WTC11 (cell line): Measurements from ENCODE around the gene CAMK1G. TPM values are rescaled to one million over a fixed set of nuclear protein-coding genes. Genes with fewer than 3 reads are reported as not detected.

Experiments used
- ATAC-seq: fragments of 200-7000 bp; cut with Tn5 transposase; 2 replicates; pipeline ENCODE4 v1.10.0; 2021; ENCODE audit warnings: mild to moderate bottlenecking, moderate library complexity
- CTCF ChIA-PET: fragments of 300-600 bp; sonication (Branson Sonifier 250); formaldehyde crosslinking; loops from one replicate; lab custom pipeline; 2021; ENCODE audit warnings: antibody characterized with exemption; lab: Charles Lee
- POLR2A ChIA-PET: fragments of 350-600 bp; sonication (Branson Sonifier 250); formaldehyde crosslinking; loops from one replicate; lab custom pipeline; 2021; ENCODE audit warnings: antibody characterized with exemption; lab: Charles Lee
- DNase-seq: peaks from one replicate; pipeline ENCODE4 v3.0.0; 2021; ENCODE audit warnings: low spot score
- H3K27ac Mint-ChIP-seq: 2 replicates; pipeline ENCODE4 v1.8.0; 2021; ENCODE audit warnings: mixed read lengths
- H3K27me3 Mint-ChIP-seq: 2 replicates; pipeline ENCODE4 v1.8.0; 2021; ENCODE audit warnings: low read depth, mild to moderate bottlenecking, moderate library complexity, mixed read lengths
- H3K36me3 Mint-ChIP-seq: 2 replicates; pipeline ENCODE4 v1.8.0; 2021; ENCODE audit warnings: mixed read lengths
- H3K4me1 Mint-ChIP-seq: 2 replicates; pipeline ENCODE4 v1.8.0; 2022; ENCODE audit warnings: mixed read lengths
- H3K4me3 Mint-ChIP-seq: 2 replicates; pipeline ENCODE4 v1.8.0; 2021; ENCODE audit warnings: mild to moderate bottlenecking, moderate library complexity, mixed read lengths
- H3K9me3 Mint-ChIP-seq: 2 replicates; pipeline ENCODE4 v1.8.0; 2021; ENCODE audit warnings: mixed read lengths
- CBFB ChIP-seq: sonication (generic); formaldehyde crosslinking; IDR thresholded peaks from 2 replicates; pipeline ENCODE4 v1.8.1; 2022; ENCODE audit warnings: mild to moderate bottlenecking, low read depth, missing genetic modification reagents
- ETV6 ChIP-seq: sonication (generic); formaldehyde crosslinking; IDR thresholded peaks from 2 replicates; pipeline ENCODE4 v1.8.1; 2022; ENCODE audit warnings: mild to moderate bottlenecking, missing genetic modification reagents
- FOXJ3 ChIP-seq: sonication (generic); formaldehyde crosslinking; IDR thresholded peaks from 2 replicates; pipeline ENCODE4 v1.9.0; 2021; ENCODE audit warnings: missing genetic modification reagents, mild to moderate bottlenecking, borderline replicate concordance
- FOXK1 ChIP-seq: sonication (generic); formaldehyde crosslinking; IDR thresholded peaks from 2 replicates; pipeline ENCODE4 v1.8.0; 2022; ENCODE audit warnings: mild to moderate bottlenecking, moderate library complexity, missing genetic modification reagents
- HMGA2 ChIP-seq: fragments of 250-450 bp; sonication (Bioruptor Pico); IDR thresholded peaks from 2 replicates; pipeline ENCODE4 v1.4.0; 2021; ENCODE audit warnings: mild to moderate bottlenecking, moderate library complexity
- IRF2 ChIP-seq: sonication (generic); formaldehyde crosslinking; IDR thresholded peaks from 2 replicates; pipeline ENCODE4 v1.8.0; 2022; ENCODE audit warnings: low read depth, missing genetic modification reagents, borderline replicate concordance
- NR3C1 ChIP-seq: sonication (generic); formaldehyde crosslinking; conservative IDR thresholded peaks from 2 replicates; pipeline ENCODE4 v1.8.1; 2023; ENCODE audit warnings: low read depth, mild to moderate bottlenecking, missing genetic modification reagents
- OVOL2 ChIP-seq: fragments of 250-450 bp; sonication (Bioruptor Pico); IDR thresholded peaks from 2 replicates; pipeline ENCODE4 v1.9.0; 2021; ENCODE audit warnings: mild to moderate bottlenecking, borderline replicate concordance
- RELA ChIP-seq: sonication (generic); formaldehyde crosslinking; IDR thresholded peaks from 2 replicates; pipeline ENCODE4 v1.8.1; 2022; ENCODE audit warnings: missing genetic modification reagents, mild to moderate bottlenecking, borderline replicate concordance
- TEAD1 ChIP-seq: sonication (generic); formaldehyde crosslinking; IDR thresholded peaks from 2 replicates; pipeline ENCODE4 v1.8.0; 2022; ENCODE audit warnings: mild to moderate bottlenecking, missing genetic modification reagents
- ZBTB21 ChIP-seq: sonication (generic); formaldehyde crosslinking; IDR thresholded peaks from 2 replicates; pipeline ENCODE4 v1.8.1; 2023; ENCODE audit warnings: mild to moderate bottlenecking, missing genetic modification reagents, borderline replicate concordance
- ZNF281 ChIP-seq: sonication (generic); formaldehyde crosslinking; IDR thresholded peaks from 2 replicates; pipeline ENCODE4 v1.8.0; 2023; ENCODE audit warnings: mild to moderate bottlenecking, missing genetic modification reagents
- ZNF317 ChIP-seq: sonication (generic); formaldehyde crosslinking; IDR thresholded peaks from 2 replicates; pipeline ENCODE4 v1.8.1; 2023; ENCODE audit warnings: low read depth, mild to moderate bottlenecking, moderate library complexity, missing genetic modification reagents, borderline replicate concordance
- ZSCAN18 ChIP-seq: fragments of 250-450 bp; sonication (Bioruptor Pico); IDR thresholded peaks from 2 replicates; pipeline ENCODE4 v2.1.2; 2022; ENCODE audit warnings: mild to moderate bottlenecking, moderate library complexity
- total RNA-seq: library from RNA; stranded (reverse); gene quantifications from 3 replicates; pipeline ENCODE4 v1.2.3, GENCODE V29; 2021
- TF ChIP-seq, protein P1 (sequence below): sonication (generic); formaldehyde crosslinking; IDR thresholded peaks from 2 replicates; pipeline ENCODE4 v1.8.0; 2022; ENCODE audit warnings: mild to moderate bottlenecking, missing genetic modification reagents
- TF ChIP-seq, protein P2 (sequence below): sonication (generic); formaldehyde crosslinking; IDR thresholded peaks from 2 replicates; pipeline ENCODE4 v1.8.1; 2023; ENCODE audit warnings: mild to moderate bottlenecking, moderate library complexity, missing genetic modification reagents
- TF ChIP-seq, protein P3 (sequence below): sonication (generic); formaldehyde crosslinking; IDR thresholded peaks from 2 replicates; pipeline ENCODE4 v1.8.0; 2022; ENCODE audit warnings: mild to moderate bottlenecking, missing genetic modification reagents
- TF ChIP-seq, protein P4 (sequence below): sonication (generic); formaldehyde crosslinking; IDR thresholded peaks from 2 replicates; pipeline ENCODE4 v1.8.1; 2022; ENCODE audit warnings: mild to moderate bottlenecking, missing genetic modification reagents, moderate library complexity, borderline replicate concordance

The CAMK1G gene
- total RNA-seq, 1 experiment from 2014 or later: 0.28 TPM

GRCh38 chr1:209585197-209585596, 1.7 kb downstream of the CAMK1G start (continued):
- TF ChIP-seq, protein P1, sequence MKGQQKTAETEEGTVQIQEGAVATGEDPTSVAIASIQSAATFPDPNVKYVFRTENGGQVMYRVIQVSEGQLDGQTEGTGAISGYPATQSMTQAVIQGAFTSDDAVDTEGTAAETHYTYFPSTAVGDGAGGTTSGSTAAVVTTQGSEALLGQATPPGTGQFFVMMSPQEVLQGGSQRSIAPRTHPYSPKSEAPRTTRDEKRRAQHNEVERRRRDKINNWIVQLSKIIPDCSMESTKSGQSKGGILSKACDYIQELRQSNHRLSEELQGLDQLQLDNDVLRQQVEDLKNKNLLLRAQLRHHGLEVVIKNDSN: no peak
- TF ChIP-seq IRF2 (CRISPR knock-in tag) (no peak), CBFB (CRISPR knock-in tag) (no peak), NR3C1 (CRISPR knock-in tag) (no peak)
- TF ChIP-seq, protein P2, sequence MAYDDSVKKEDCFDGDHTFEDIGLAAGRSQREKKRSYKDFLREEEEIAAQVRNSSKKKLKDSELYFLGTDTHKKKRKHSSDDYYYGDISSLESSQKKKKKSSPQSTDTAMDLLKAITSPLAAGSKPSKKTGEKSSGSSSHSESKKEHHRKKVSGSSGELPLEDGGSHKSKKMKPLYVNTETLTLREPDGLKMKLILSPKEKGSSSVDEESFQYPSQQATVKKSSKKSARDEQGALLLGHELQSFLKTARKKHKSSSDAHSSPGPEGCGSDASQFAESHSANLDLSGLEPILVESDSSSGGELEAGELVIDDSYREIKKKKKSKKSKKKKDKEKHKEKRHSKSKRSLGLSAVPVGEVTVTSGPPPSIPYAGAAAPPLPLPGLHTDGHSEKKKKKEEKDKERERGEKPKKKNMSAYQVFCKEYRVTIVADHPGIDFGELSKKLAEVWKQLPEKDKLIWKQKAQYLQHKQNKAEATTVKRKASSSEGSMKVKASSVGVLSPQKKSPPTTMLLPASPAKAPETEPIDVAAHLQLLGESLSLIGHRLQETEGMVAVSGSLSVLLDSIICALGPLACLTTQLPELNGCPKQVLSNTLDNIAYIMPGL (CRISPR knock-in tag): no peak

- Mint-ChIP-seq H3K36me3 (no peaks in the 10 kb centered on the region), H3K4me3 (no peak overlapping the region), H3K4me1 (no peaks in the 10 kb centered on the region; the same call in 1 of the 2 replicates), H3K27ac (no peak overlapping the region), H3K27me3 (no peaks in the 10 kb centered on the region; the same call in 1 of the 2 replicates), H3K9me3 (peaks cover 6% of the 10 kb centered on the region)
- ATAC-seq (peak; percentile 51), DNase-seq (peak; percentile 49)
- CTCF ChIA-PET: interaction anchor here (0.6 to 4.7 kb wide), 11 partner anchors 9 to 163 kb away, joined by 3 to 38 read pairs (median 5); no protein-coding TSS in a partner anchor
- POLR2A ChIA-PET: interaction anchor here (0.9 kb wide), 1 partner anchor 42 kb away, joined by 3 read pairs; no protein-coding TSS in a partner anchor
- TF ChIP-seq, protein P3, sequence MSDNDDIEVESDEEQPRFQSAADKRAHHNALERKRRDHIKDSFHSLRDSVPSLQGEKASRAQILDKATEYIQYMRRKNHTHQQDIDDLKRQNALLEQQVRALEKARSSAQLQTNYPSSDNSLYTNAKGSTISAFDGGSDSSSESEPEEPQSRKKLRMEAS (CRISPR knock-in tag): peak; percentile 51; the same call in 1 of the 2 replicates
- TF ChIP-seq ZNF317 (no peak), TEAD1 (0 out of 2 replicates have a peak, but pooled peaks have one; percentile 44), ETV6 (CRISPR knock-in tag) (0 out of 2 replicates have a peak, but pooled peaks have one; percentile 39)
These were observed 2.2 kb downstream of the CAMK1G start for GRCh38 chr1:209585672-209586071.

DNA sequence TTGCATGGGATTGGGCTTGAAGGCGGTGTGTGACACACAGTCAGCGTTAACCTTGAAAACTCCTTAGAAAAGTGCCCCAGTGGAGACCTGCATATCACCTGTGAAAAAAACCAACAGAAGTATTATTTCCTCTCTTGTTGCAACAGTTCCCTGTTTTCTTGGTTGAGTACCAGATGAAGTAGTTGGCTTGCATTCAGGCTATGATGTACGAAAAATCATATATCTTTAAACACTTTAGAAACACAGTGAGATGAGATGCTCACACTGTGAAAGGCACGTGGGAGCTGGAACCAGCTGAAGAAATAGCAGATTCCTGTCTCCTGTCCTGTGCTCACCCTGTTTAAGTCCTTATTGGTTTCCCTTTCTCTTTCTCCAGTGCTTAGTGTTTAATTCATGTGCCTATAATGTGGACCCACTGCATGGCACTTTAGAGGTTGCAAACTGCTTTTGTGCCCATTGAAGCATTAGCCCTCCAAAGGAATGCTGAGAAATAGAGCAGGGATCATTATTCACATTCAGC, 2.8 kb downstream of the CAMK1G start:
- no peak for DNase-seq
- no peak for ATAC-seq
- Mint-ChIP-seq H3K36me3 (no peaks in the 10 kb centered on the region), H3K4me3 (no peak overlapping the region), H3K4me1 (no peaks in the 10 kb centered on the region; the same call in 1 of the 2 replicates), H3K27ac (no peak overlapping the region), H3K27me3 (no peaks in the 10 kb centered on the region; the same call in 1 of the 2 replicates), H3K9me3 (peaks cover 6% of the 10 kb centered on the region)
- no peak for TF ChIP-seq FOXJ3 (CRISPR knock-in tag)
- no peak for TF ChIP-seq OVOL2 (CRISPR knock-in tag)
- no peak for TF ChIP-seq ZSCAN18 (CRISPR knock-in tag)
- no peak for TF ChIP-seq ZBTB21 (CRISPR knock-in tag)
- TF ChIP-seq RELA (CRISPR knock-in tag): no peak
- TF ChIP-seq ZNF281 (CRISPR knock-in tag): no peak
- TF ChIP-seq HMGA2: no peak
- TF ChIP-seq, protein P2 (CRISPR knock-in tag): no peak
- no peak for TF ChIP-seq ETV6 (CRISPR knock-in tag)
- TF ChIP-seq, protein P4, sequence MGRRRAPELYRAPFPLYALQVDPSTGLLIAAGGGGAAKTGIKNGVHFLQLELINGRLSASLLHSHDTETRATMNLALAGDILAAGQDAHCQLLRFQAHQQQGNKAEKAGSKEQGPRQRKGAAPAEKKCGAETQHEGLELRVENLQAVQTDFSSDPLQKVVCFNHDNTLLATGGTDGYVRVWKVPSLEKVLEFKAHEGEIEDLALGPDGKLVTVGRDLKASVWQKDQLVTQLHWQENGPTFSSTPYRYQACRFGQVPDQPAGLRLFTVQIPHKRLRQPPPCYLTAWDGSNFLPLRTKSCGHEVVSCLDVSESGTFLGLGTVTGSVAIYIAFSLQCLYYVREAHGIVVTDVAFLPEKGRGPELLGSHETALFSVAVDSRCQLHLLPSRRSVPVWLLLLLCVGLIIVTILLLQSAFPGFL (CRISPR knock-in tag): no peak
- no peak for TF ChIP-seq FOXK1
- POLR2A ChIA-PET: interaction anchor here (0.9 kb wide), 1 partner anchor 41 kb away, joined by 3 read pairs; no protein-coding TSS in a partner anchor
- CTCF ChIA-PET: interaction anchor here (0.8 to 4.7 kb wide), 9 partner anchors 9 to 162 kb away, joined by 3 to 38 read pairs (median 5); no protein-coding TSS in a partner anchor
